Left renal cortex interstitium (tissue), 4 donors: ENCODE measurements around the gene AOC2. TPM values are rescaled to one million over a fixed set of nuclear protein-coding genes. Genes with fewer than 3 reads are reported as not detected.
A peak's percentile ranks its signal among the peaks of the same experiment; 100 is the strongest.

Experiments used
- DNase-seq, 4 donors: peaks; one replicate each; pipeline ENCODE4 v3.0.0-alpha.2; 2013; ENCODE audit warnings: low read depth in 4 of 4, low spot score in 2 of 4, missing footprints in 1 of 4
- polyA plus RNA-seq, 4 donors: library from polyadenylated mRNA; unstranded; fragments of 120-200 nt; gene quantifications; one replicate each; pipeline ENCODE4 v1.2.1, GENCODE V29; 2013; ENCODE audit not compliant: insufficient read length in 4 of 4

AOC2 gene
- polyA plus RNA-seq, result 1 to 10 TPM in 2 of 4 donors, under 1 TPM in 2; 0.62 to 1.8 (median 1.4) TPM

GRCh38 chr17:42844271-42844670 is at the start of gene AOC2:
Gene AOC2 (plus strand): TSS chr17:42844580. CDS start chr17:42844627, 47 bp downstream.
- no peak for DNase-seq

- no peak for DNase-seq
Observed at GRCh38 chr17:42795061-42795460, 49.3 kb upstream of the AOC2 start.

- no peak for DNase-seq
Observed at GRCh38 chr17:42795465-42795864, 48.9 kb upstream of the AOC2 start.

GRCh38 chr17:42796066-42796758 is 48.2 kb upstream of the AOC2 start:
- no peak for DNase-seq

GRCh38 chr17:42797067-42798007 is 47.0 kb upstream of the AOC2 start:
- no peak for DNase-seq

- DNase-seq, result no peak
Observed at GRCh38 chr17:42798011-42798382, 46.4 kb upstream of the AOC2 start.

- DNase-seq, result peak in 2 of 4 donors; percentile 80 to 82
Observed at GRCh38 chr17:42798383-42799380, 45.7 kb upstream of the AOC2 start, which contains the start of the genes CNTD1 and COA3. Gene CNTD1 (plus strand): TSS chr17:42798861. CDS start chr17:42799068, 207 bp downstream. Gene COA3 (minus strand): TSS chr17:42798704. CDS start chr17:42798681, 23 bp downstream.

- no peak for DNase-seq
Observed at GRCh38 chr17:42803074-42803883, 41.1 kb upstream of the AOC2 start.

- DNase-seq, result no peak
Observed at GRCh38 chr17:42804918-42805367, 39.4 kb upstream of the AOC2 start.

- DNase-seq, result no peak
Observed at GRCh38 chr17:42806249-42806648, 38.1 kb upstream of the AOC2 start.

GRCh38 chr17:42809250-42809649 is 35.1 kb upstream of the AOC2 start:
- no peak for DNase-seq

GRCh38 chr17:42814633-42815399 is 29.6 kb upstream of the AOC2 start:
- no peak for DNase-seq

- DNase-seq, result no peak
Observed at GRCh38 chr17:42817866-42818265, 26.5 kb upstream of the AOC2 start.

GRCh38 chr17:42818379-42818778 is 26.0 kb upstream of the AOC2 start:
- DNase-seq, result no peak

GRCh38 chr17:42819939-42820535 is 24.3 kb upstream of the AOC2 start:
- DNase-seq, result no peak

- DNase-seq, result no peak
Observed at GRCh38 chr17:42821176-42821575, 23.2 kb upstream of the AOC2 start.

- DNase-seq, result no peak
Observed at GRCh38 chr17:42827472-42827871, 16.9 kb upstream of the AOC2 start.

- DNase-seq, result no peak
Observed at GRCh38 chr17:42830971-42831370, 13.4 kb upstream of the AOC2 start.
